ENCODE data around the gene CSTF2T.
"Not testable (repeated sequence)": the region's sequence is repeated elsewhere in the genome, so short reads cannot be mapped to it uniquely, and the experiment has no call there.

CSTF2T gene

DNA sequence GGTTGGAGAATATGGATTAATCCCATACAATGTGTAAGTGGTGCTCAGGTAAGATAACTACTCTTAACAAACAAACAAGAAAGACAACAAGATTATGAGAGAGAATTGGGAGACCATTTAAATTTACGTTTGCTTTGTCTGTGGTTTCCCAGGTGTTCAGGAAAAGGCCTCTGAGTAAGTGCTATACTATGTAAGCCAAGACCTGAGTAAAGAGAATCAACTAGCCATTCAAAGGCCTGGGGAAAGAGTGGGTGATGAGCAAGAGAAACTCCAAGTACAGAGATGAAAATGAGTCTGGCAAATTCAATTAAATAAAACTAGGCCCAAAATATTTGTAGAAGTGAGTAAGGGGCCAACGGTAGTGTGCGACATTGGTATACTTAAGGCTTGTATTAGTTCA, 9.9 kb downstream of the CSTF2T start:
- Histone ChIP-seq H3F3A (ENCODE audit: insufficient read depth, low read length) (no peaks in the 10 kb centered on the region), H3K4me1 (ENCODE audit: insufficient read depth, low read length, severe bottlenecking) (no peaks in the 10 kb centered on the region), H4K20me1 (ENCODE audit: insufficient read depth, low read length) (0 out of 2 replicates have a peak, but pooled peaks cover 3% of the 10 kb centered on the region), H3K79me2 (ENCODE audit: insufficient read depth, low read length) (no peaks in the 10 kb centered on the region), H3K27ac (ENCODE audit: low read depth, low read length, poor library complexity, severe bottlenecking) (no peak overlapping the region), H2AFZ (ENCODE audit: low read length) (no peak overlapping the region), H3K9me2 (ENCODE audit: low read depth, low read length) (no peaks in the 10 kb centered on the region), H3K27me3 (ENCODE audit: insufficient read depth, low read length) (no peaks in the 10 kb centered on the region), H3K9ac (ENCODE audit: low read length) (no peak overlapping the region), H3K4me2 (ENCODE audit: low read length) (no peak overlapping the region), H3K36me3 (ENCODE audit: insufficient read depth, low read length) (no peaks in the 10 kb centered on the region), H3K9me3 (ENCODE audit: low read length) (no peaks in the 10 kb centered on the region), H3K4me3 (ENCODE audit: low read depth, low read length, poor library complexity, severe bottlenecking) (no peak overlapping the region)
- TF ChIP-seq EZH2 (IDR thresholded peaks at IDR 0.05; ENCODE audit: borderline replicate concordance, low read length), result no peak
- no peak for TF ChIP-seq CTCF (IDR thresholded peaks at IDR 0.05; ENCODE audit: low read length)

DNA sequence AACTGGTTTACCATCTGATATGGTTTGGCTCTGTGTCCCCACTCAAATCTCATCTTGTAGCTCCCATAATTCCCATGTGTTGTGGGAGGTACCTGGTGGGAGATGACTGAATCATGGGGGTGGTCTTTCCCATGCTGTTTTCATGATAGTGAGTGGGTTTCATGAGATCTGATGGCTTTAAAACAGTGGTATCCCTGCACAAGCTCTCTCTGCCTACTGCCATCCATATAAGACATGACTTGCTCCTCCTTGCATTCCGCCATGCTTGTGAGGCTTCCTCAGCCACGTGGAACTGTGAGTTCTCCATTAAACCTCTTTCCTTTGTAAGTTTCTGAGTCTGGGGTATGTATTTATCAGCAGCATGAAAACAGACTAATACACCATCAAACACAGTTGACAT, 10.6 kb downstream of the CSTF2T start:
- not testable (repeated sequence) for H3K79me2 ChIP-seq (ENCODE audit: insufficient read depth, low read length); H3K9me2 ChIP-seq (ENCODE audit: low read depth, low read length); H3K4me2 ChIP-seq (ENCODE audit: low read length); H3K4me3 ChIP-seq (ENCODE audit: low read depth, low read length, poor library complexity, severe bottlenecking); H3K9ac ChIP-seq (ENCODE audit: low read length); H4K20me1 ChIP-seq (ENCODE audit: insufficient read depth, low read length); H2AFZ ChIP-seq (ENCODE audit: low read length); H3F3A ChIP-seq (ENCODE audit: insufficient read depth, low read length); H3K4me1 ChIP-seq (ENCODE audit: insufficient read depth, low read length, severe bottlenecking); H3K27me3 ChIP-seq (ENCODE audit: insufficient read depth, low read length); H3K27ac ChIP-seq (ENCODE audit: low read depth, low read length, poor library complexity, severe bottlenecking); H3K36me3 ChIP-seq (ENCODE audit: insufficient read depth, low read length); H3K9me3 ChIP-seq (ENCODE audit: low read length)

DNA sequence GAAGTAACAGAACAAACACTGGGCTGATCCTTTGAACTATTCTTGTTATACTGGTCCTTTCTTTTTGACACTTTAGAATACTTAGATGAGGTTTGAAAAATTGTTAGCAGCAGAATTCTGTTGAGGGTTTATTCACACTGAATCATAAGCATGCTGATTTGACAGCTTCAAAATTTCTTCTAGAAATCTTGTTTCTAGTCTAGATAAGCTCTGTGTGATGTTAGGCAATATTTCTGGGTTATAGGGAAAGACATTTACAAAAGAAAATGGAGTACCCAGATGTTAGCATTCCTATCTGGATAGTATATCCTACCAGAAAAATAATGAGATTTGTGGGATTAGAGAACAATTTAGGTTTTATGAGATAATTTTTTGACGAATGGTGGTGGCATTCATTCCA, 12.1 kb downstream of the CSTF2T start:
- Histone ChIP-seq H4K20me1 (ENCODE audit: insufficient read depth, low read length) (no peaks in the 10 kb centered on the region), H3K79me2 (ENCODE audit: insufficient read depth, low read length) (no peaks in the 10 kb centered on the region), H3K27me3 (ENCODE audit: insufficient read depth, low read length) (no peaks in the 10 kb centered on the region), H3K9ac (ENCODE audit: low read length) (no peak overlapping the region), H3K9me3 (ENCODE audit: low read length) (no peaks in the 10 kb centered on the region), H3K4me3 (ENCODE audit: low read depth, low read length, poor library complexity, severe bottlenecking) (no peak overlapping the region), H3K4me2 (ENCODE audit: low read length) (no peak overlapping the region), H3F3A (ENCODE audit: insufficient read depth, low read length) (no peaks in the 10 kb centered on the region), H3K4me1 (ENCODE audit: insufficient read depth, low read length, severe bottlenecking) (no peaks in the 10 kb centered on the region), H3K9me2 (ENCODE audit: low read depth, low read length) (no peaks in the 10 kb centered on the region), H3K27ac (ENCODE audit: low read depth, low read length, poor library complexity, severe bottlenecking) (no peak overlapping the region), H2AFZ (ENCODE audit: low read length) (no peak overlapping the region), H3K36me3 (ENCODE audit: insufficient read depth, low read length) (no peaks in the 10 kb centered on the region)
- TF ChIP-seq EZH2 (IDR thresholded peaks at IDR 0.05; ENCODE audit: borderline replicate concordance, low read length) (no peak), CTCF (IDR thresholded peaks at IDR 0.05; ENCODE audit: low read length) (no peak)

GRCh38 chr10:51685768-51686167, 13.6 kb downstream of the CSTF2T start:
- TF ChIP-seq EZH2 (IDR thresholded peaks at IDR 0.05; ENCODE audit: borderline replicate concordance, low read length), result no peak
- TF ChIP-seq CTCF (IDR thresholded peaks at IDR 0.05; ENCODE audit: low read length), result no peak
- H3K9ac ChIP-seq (ENCODE audit: low read length), result no peak overlapping the region
- H3K27me3 ChIP-seq (ENCODE audit: insufficient read depth, low read length), result no peaks in the 10 kb centered on the region
- no peaks in the 10 kb centered on the region for H3F3A ChIP-seq (ENCODE audit: insufficient read depth, low read length)
- no peak overlapping the region for H2AFZ ChIP-seq (ENCODE audit: low read length)
- no peaks in the 10 kb centered on the region for H3K9me3 ChIP-seq (ENCODE audit: low read length)
- H3K79me2 ChIP-seq (ENCODE audit: insufficient read depth, low read length), result no peaks in the 10 kb centered on the region
- no peak overlapping the region for H3K4me2 ChIP-seq (ENCODE audit: low read length)
- H3K9me2 ChIP-seq (ENCODE audit: low read depth, low read length), result no peaks in the 10 kb centered on the region
- H3K4me1 ChIP-seq (ENCODE audit: insufficient read depth, low read length, severe bottlenecking), result no peaks in the 10 kb centered on the region
- H3K27ac ChIP-seq (ENCODE audit: low read depth, low read length, poor library complexity, severe bottlenecking), result no peak overlapping the region
- no peaks in the 10 kb centered on the region for H3K36me3 ChIP-seq (ENCODE audit: insufficient read depth, low read length)
- no peak overlapping the region for H3K4me3 ChIP-seq (ENCODE audit: low read depth, low read length, poor library complexity, severe bottlenecking)
- H4K20me1 ChIP-seq (ENCODE audit: insufficient read depth, low read length), result no peaks in the 10 kb centered on the region
